Neural progenitor cell (in vitro differentiated cells): Measurements from ENCODE around the gene PRDM16. TPM values are rescaled to one million over a fixed set of nuclear protein-coding genes. Genes with fewer than 3 reads are reported as not detected.

Source experiments
- DNase-seq: peaks from one replicate; pipeline ENCODE4 v3.0.0-alpha.2; 2016; ENCODE audit warnings: low spot score
- H2AFZ ChIP-seq: fragments of 200-600 bp; sonication (generic); replicated peaks from 2 replicates; pipeline ENCODE4 v1.6.1; 2016; ENCODE audit warnings: antibody characterized with exemption
- H3F3A ChIP-seq: fragments of 200-600 bp; sonication (generic); 2 replicates; pipeline ENCODE4 v1.6.1; 2016; ENCODE audit warnings: antibody characterized with exemption, low read depth
- H3K27ac ChIP-seq: fragments of 200-600 bp; sonication (generic); 2 replicates; pipeline ENCODE4 v1.5.1; 2016; ENCODE audit warnings: mild to moderate bottlenecking
- H3K27me3 ChIP-seq: fragments of 200-600 bp; sonication (generic); 2 replicates; pipeline ENCODE4 v1.6.1; 2016; ENCODE audit warnings: mild to moderate bottlenecking, moderate library complexity
- H3K36me3 ChIP-seq: fragments of 200-600 bp; sonication (generic); 2 replicates; pipeline ENCODE4 v1.5.1; 2016
- H3K4me1 ChIP-seq: fragments of 200-600 bp; sonication (generic); 2 replicates; pipeline ENCODE4 v1.6.1; 2016; ENCODE audit warnings: mixed run types
- H3K4me2 ChIP-seq: fragments of 200-600 bp; sonication (generic); 2 replicates; pipeline ENCODE4 v1.6.1; 2016
- H3K4me3 ChIP-seq: fragments of 200-600 bp; sonication (generic); 2 replicates; pipeline ENCODE4 v1.5.1; 2016
- H3K79me2 ChIP-seq: fragments of 200-600 bp; sonication (generic); 2 replicates; pipeline ENCODE4 v1.6.1; 2016; ENCODE audit warnings: low read depth
- H3K9ac ChIP-seq: fragments of 200-600 bp; sonication (generic); 2 replicates; pipeline ENCODE4 v1.6.1; 2016
- H3K9me3 ChIP-seq: fragments of 200-600 bp; sonication (generic); 2 replicates; pipeline ENCODE4 v1.5.1; 2016; ENCODE audit warnings: low read depth
- H4K20me1 ChIP-seq: fragments of 200-600 bp; sonication (generic); 2 replicates; pipeline ENCODE4 v1.6.1; 2016; ENCODE audit warnings: low read depth
- H3K27ac Mint-ChIP-seq: 3 replicates; pipeline ENCODE4 v1.8.0; 2021; ENCODE audit warnings: mixed read lengths
- H3K27me3 Mint-ChIP-seq: 2 replicates; pipeline ENCODE4 v1.8.0; 2022; ENCODE audit warnings: low read depth, mild to moderate bottlenecking, inconsistent platforms, moderate library complexity, mixed read lengths; ENCODE audit not compliant: insufficient read depth
- H3K36me3 Mint-ChIP-seq: 3 replicates; pipeline ENCODE4 v1.8.0; 2021; ENCODE audit warnings: mixed read lengths
- H3K4me1 Mint-ChIP-seq: 3 replicates; pipeline ENCODE4 v1.8.0; 2021; ENCODE audit warnings: mixed read lengths
- H3K4me3 Mint-ChIP-seq: 3 replicates; pipeline ENCODE4 v1.8.0; 2021; ENCODE audit warnings: mild to moderate bottlenecking, moderate library complexity, mixed read lengths
- H3K9me3 Mint-ChIP-seq: 3 replicates; pipeline ENCODE4 v1.8.0; 2020; ENCODE audit warnings: mixed read lengths
- EZH2 ChIP-seq: fragments of 200-600 bp; sonication (generic); IDR thresholded peaks from 2 replicates; pipeline ENCODE4 v1.6.1; 2017; ENCODE audit warnings: antibody characterized with exemption, mild to moderate bottlenecking, moderate library complexity
- EZH2phosphoT487 ChIP-seq: fragments of 200-600 bp; sonication (generic); IDR thresholded peaks from 2 replicates; pipeline ENCODE4 v1.6.1; 2017; ENCODE audit warnings: antibody characterized with exemption
- total RNA-seq: library from RNA; depleted of rRNA; stranded (reverse); fragments of >200 nt; gene quantifications from 2 replicates; pipeline ENCODE4 v1.2.3, GENCODE V29; 2015; ENCODE audit warnings: low replicate concordance
- TF ChIP-seq, protein P1 (sequence below): fragments of 200-600 bp; sonication (generic); IDR thresholded peaks from 2 replicates; pipeline ENCODE4 v1.5.1; 2017; ENCODE audit warnings: antibody characterized with exemption, mild to moderate bottlenecking

The PRDM16 gene
- total RNA-seq, 1 donor from 2014 or later, result 1.9 TPM

DNA sequence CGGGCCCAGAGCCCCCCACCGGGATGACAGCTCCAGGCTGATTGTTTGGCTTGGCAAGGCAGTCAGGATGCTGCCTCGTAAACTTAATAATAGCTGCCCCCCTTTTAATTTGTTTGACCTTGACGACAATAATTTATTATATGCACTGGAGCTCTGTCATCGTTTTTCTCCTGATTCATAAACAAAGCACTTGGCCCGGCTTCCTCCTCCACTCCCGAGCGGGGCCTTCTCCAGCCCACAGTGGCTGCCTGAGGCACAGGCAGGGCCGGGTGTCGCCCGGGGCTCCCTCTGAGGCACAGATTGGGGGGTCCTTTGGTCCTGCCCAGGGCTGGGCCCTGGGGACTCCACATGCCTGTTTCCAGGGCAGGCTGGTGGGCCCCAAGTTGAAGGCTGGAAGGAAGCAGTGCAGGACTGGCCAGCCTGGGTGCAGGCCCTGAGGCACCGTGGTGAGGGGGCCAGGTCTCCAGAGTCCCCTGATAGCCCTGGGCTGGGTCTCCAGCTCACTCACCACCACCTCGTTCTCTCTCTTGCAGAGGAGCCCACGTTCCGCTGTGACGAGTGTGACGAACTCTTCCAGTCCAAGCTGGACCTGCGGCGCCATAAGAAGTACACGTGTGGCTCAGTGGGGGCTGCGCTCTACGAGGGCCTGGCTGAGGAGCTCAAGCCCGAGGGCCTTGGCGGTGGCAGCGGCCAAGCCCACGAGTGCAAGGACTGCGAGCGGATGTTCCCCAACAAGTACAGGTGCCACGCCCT, 333.4 kb downstream of the PRDM16 start:
- peaks cover 11% of the 10 kb centered on the region for H3K4me1 ChIP-seq
- Mint-ChIP-seq H3K4me1 (peaks cover 25% of the 10 kb centered on the region), H3K4me3 (no peak overlapping the region), H3K9me3 (no peaks in the 10 kb centered on the region), H3K27me3 (peaks cover 8% of the 10 kb centered on the region), H3K27ac (no peak overlapping the region), H3K36me3 (no peaks in the 10 kb centered on the region)
- H3F3A ChIP-seq, result peaks cover 8% of the 10 kb centered on the region
- H2AFZ ChIP-seq, result no peak overlapping the region
- no peaks in the 10 kb centered on the region for H3K79me2 ChIP-seq
- no peak overlapping the region for H3K9ac ChIP-seq
- no peak for DNase-seq
- no peaks in the 10 kb centered on the region for H4K20me1 ChIP-seq
- H3K4me3 ChIP-seq, result no peak overlapping the region
- H3K27ac ChIP-seq, result no peak overlapping the region
- H3K4me2 ChIP-seq, result no peak overlapping the region
- no peaks in the 10 kb centered on the region for H3K36me3 ChIP-seq
- H3K27me3 ChIP-seq, result no peaks in the 10 kb centered on the region
- TF ChIP-seq, protein P1, sequence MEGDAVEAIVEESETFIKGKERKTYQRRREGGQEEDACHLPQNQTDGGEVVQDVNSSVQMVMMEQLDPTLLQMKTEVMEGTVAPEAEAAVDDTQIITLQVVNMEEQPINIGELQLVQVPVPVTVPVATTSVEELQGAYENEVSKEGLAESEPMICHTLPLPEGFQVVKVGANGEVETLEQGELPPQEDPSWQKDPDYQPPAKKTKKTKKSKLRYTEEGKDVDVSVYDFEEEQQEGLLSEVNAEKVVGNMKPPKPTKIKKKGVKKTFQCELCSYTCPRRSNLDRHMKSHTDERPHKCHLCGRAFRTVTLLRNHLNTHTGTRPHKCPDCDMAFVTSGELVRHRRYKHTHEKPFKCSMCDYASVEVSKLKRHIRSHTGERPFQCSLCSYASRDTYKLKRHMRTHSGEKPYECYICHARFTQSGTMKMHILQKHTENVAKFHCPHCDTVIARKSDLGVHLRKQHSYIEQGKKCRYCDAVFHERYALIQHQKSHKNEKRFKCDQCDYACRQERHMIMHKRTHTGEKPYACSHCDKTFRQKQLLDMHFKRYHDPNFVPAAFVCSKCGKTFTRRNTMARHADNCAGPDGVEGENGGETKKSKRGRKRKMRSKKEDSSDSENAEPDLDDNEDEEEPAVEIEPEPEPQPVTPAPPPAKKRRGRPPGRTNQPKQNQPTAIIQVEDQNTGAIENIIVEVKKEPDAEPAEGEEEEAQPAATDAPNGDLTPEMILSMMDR, result no peak
- TF ChIP-seq EZH2phosphoT487 (no peak), EZH2 (no peak)
- H3K9me3 ChIP-seq, result no peaks in the 10 kb centered on the region

DNA sequence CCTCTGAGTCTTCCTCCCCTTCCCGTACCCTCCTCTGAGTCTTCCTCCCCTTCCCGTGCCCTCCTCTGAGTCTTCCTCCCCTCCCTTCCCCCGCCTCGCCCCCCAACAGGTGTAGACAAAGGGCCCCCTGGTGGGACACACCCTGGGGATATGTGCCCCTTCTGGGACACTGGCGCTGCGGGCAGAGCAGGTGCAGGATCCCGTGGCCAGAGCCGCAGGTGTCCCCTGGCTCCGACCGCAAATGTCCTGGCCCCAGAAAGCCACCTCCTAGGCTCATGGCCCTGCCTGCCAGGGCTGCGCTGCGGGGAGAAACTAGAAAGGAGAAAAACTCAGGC, 334.0 kb downstream of the PRDM16 start:
- Histone ChIP-seq H3K9me3 (no peaks in the 10 kb centered on the region), H3K79me2 (no peaks in the 10 kb centered on the region), H3K4me2 (no peak overlapping the region), H4K20me1 (no peaks in the 10 kb centered on the region), H3K36me3 (no peaks in the 10 kb centered on the region), H3K4me3 (no peak overlapping the region), H3K9ac (no peak overlapping the region), H3K4me1 (peaks cover 11% of the 10 kb centered on the region), H3K27ac (no peak overlapping the region), H3F3A (peaks cover 8% of the 10 kb centered on the region), H2AFZ (no peak overlapping the region), H3K27me3 (no peaks in the 10 kb centered on the region)
- Mint-ChIP-seq H3K4me3 (no peak overlapping the region), H3K4me1 (peaks cover 25% of the 10 kb centered on the region), H3K36me3 (no peaks in the 10 kb centered on the region), H3K27ac (no peak overlapping the region), H3K9me3 (no peaks in the 10 kb centered on the region), H3K27me3 (peaks cover 8% of the 10 kb centered on the region)
- no peak for DNase-seq
- no peak for TF ChIP-seq EZH2phosphoT487
- no peak for TF ChIP-seq EZH2

DNA sequence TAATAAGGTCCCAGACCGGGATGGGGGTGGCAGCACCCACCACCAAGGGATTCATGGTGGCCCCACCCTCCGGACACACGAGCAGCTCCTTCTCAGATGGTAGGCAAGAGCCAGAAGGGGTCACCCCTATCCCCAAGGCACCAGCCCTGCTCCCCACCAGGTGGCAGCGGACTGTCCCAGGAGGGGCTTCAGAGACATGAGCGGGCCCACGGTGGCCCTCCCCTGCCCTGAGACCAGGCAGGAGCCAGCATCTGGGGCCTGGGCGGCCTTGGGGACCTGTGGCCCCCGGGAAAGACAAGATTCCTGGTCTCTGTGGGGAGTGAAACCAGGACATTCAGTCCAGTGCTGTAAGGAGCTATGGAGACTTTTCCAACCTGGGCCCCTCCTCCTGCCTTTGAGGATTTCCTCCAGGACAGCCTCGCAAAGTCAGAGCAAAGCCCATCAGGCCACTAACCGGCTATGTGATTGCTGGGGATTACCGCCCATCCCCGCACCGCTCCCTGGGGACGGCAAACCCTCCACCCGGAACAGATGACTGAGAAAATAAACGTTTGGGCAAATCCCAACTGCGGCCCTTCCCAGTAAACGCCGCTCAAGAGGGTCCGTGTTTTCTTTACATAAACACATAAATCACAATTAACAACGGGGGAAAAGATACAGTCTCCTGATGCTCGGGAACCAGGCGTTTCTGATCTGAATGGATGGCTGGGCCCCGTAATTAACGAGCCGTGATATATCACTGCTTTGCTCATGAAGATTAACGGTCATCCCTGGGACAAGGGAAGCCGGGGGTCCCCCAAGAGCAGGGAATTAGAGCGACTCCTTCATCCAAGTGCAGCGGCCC, 334.6 kb downstream of the PRDM16 start:
- TF ChIP-seq EZH2, result no peak
- TF ChIP-seq, protein P1, result peak; percentile 70
- no peaks in the 10 kb centered on the region for H3K79me2 ChIP-seq
- H3K9me3 ChIP-seq, result no peaks in the 10 kb centered on the region
- no peak overlapping the region for H3K27ac ChIP-seq
- no peaks in the 10 kb centered on the region for H3K36me3 ChIP-seq
- H2AFZ ChIP-seq, result no peak overlapping the region
- Mint-ChIP-seq H3K27ac (peak overlapping the region; percentile 89), H3K27me3 (peaks cover 8% of the 10 kb centered on the region), H3K9me3 (no peaks in the 10 kb centered on the region), H3K4me3 (no peak overlapping the region), H3K36me3 (no peaks in the 10 kb centered on the region), H3K4me1 (peaks cover 23% of the 10 kb centered on the region)
- H3K27me3 ChIP-seq, result no peaks in the 10 kb centered on the region
- peak; percentile 74 for DNase-seq
- no peak overlapping the region for H3K9ac ChIP-seq
- no peak overlapping the region for H3K4me2 ChIP-seq
- H3F3A ChIP-seq, result peaks cover 8% of the 10 kb centered on the region
- H3K4me3 ChIP-seq, result no peak overlapping the region
- H4K20me1 ChIP-seq, result no peaks in the 10 kb centered on the region
- peaks cover 11% of the 10 kb centered on the region for H3K4me1 ChIP-seq

DNA sequence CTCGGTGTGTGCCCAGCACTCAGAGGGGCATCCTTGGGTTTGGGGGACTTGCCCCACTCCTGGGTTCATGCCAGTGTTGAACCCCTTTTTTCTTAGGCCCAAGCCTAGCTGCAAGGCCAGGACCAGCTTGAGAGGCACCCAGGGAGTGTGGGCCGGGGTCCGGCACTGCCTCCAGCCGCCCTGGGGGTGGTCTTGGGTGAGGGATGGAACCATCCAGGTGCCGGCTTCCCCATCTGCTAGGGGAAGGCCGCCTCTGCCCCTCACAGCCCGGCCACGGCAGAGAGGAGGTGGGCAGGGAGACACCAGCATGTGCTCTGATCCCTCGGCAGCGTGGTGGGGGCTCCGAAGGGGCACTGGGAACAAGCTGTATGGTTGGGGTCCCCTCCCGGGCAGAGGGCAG, 335.3 kb downstream of the PRDM16 start:
- TF ChIP-seq, protein P1, result no peak
- TF ChIP-seq EZH2 (no peak), EZH2phosphoT487 (no peak)
- H3K4me1 ChIP-seq, result peaks cover 11% of the 10 kb centered on the region
- H3K4me3 ChIP-seq, result no peak overlapping the region
- H3K4me2 ChIP-seq, result no peak overlapping the region
- Mint-ChIP-seq H3K27ac (no peak overlapping the region), H3K9me3 (no peaks in the 10 kb centered on the region), H3K27me3 (peaks cover 8% of the 10 kb centered on the region), H3K4me1 (peaks cover 23% of the 10 kb centered on the region), H3K36me3 (no peaks in the 10 kb centered on the region), H3K4me3 (no peak overlapping the region)
- no peaks in the 10 kb centered on the region for H3K9me3 ChIP-seq
- no peaks in the 10 kb centered on the region for H3K27me3 ChIP-seq
- H3K36me3 ChIP-seq, result no peaks in the 10 kb centered on the region
- DNase-seq, result no peak
- H3F3A ChIP-seq, result peaks cover 12% of the 10 kb centered on the region
- H3K9ac ChIP-seq, result no peak overlapping the region
- H3K27ac ChIP-seq, result no peak overlapping the region
- no peaks in the 10 kb centered on the region for H3K79me2 ChIP-seq
- H2AFZ ChIP-seq, result no peak overlapping the region
- H4K20me1 ChIP-seq, result no peaks in the 10 kb centered on the region
